Activated CD4-positive, CD25-positive, alpha-beta regulatory T cell treated with anti-CD3 and anti-CD28 coated beads, Interleukin-2, amount 50 U/mL, for 24 hours (primary cell): ENCODE measurements around the gene ART1.
A peak's percentile ranks its signal among the peaks of the same experiment; 100 is the strongest.
"Not testable (repeated sequence)": the region's sequence is repeated elsewhere in the genome, so short reads cannot be mapped to it uniquely, and the experiment has no call there.

ENCODE experiments used
- ATAC-seq, 2 donors: fragments of 150-1000 bp; cut with Tn5 transposase; one replicate each; pipeline ENCODE4 v1.10.0; 2021; ENCODE audit warnings: mild to moderate bottlenecking in 1 of 2, moderate library complexity in 1 of 2

ART1 gene

GRCh38 chr11:3644817-3645235 is at the start of gene ART1:
Gene ART1, plus strand, starts transcription at chr11:3645128. Its CDS starts 14,086 bp downstream, at chr11:3659214.
- no peak for ATAC-seq

- not testable (repeated sequence) for ATAC-seq
Measured at GRCh38 chr11:3597743-3598142, 47.2 kb upstream of the ART1 start.

- not testable (repeated sequence) for ATAC-seq
Measured at GRCh38 chr11:3600201-3600600, 44.7 kb upstream of the ART1 start.

GRCh38 chr11:3604167-3604566 is 40.8 kb upstream of the ART1 start:
- no peak for ATAC-seq

GRCh38 chr11:3605283-3605662 is 39.7 kb upstream of the ART1 start:
- ATAC-seq, result no peak

- ATAC-seq, result no peak
Measured at GRCh38 chr11:3605771-3606203, 39.1 kb upstream of the ART1 start.

- no peak for ATAC-seq
Measured at GRCh38 chr11:3609416-3610265, 35.3 kb upstream of the ART1 start.

GRCh38 chr11:3610846-3611245 is 34.1 kb upstream of the ART1 start:
- no peak for ATAC-seq

- no peak for ATAC-seq
Measured at GRCh38 chr11:3611976-3612678, 32.8 kb upstream of the ART1 start.

GRCh38 chr11:3613998-3614741 is 30.8 kb upstream of the ART1 start:
- no peak for ATAC-seq

GRCh38 chr11:3614742-3615171 is 30.2 kb upstream of the ART1 start:
- peak; percentile 93 to 98 for ATAC-seq

GRCh38 chr11:3615998-3616397 is 28.9 kb upstream of the ART1 start:
- ATAC-seq, result no peak

GRCh38 chr11:3616721-3617460 is 28.0 kb upstream of the ART1 start:
- ATAC-seq, result no peak

GRCh38 chr11:3617990-3618389 is 26.9 kb upstream of the ART1 start:
- ATAC-seq, result no peak

GRCh38 chr11:3622521-3622920 is 22.4 kb upstream of the ART1 start:
- ATAC-seq, result no peak

- no peak for ATAC-seq
Measured at GRCh38 chr11:3623121-3623520, 21.8 kb upstream of the ART1 start.

- ATAC-seq, result no peak
Measured at GRCh38 chr11:3623767-3624458, 21.0 kb upstream of the ART1 start.

GRCh38 chr11:3626250-3626960 is 18.5 kb upstream of the ART1 start:
- ATAC-seq, result no peak

- ATAC-seq, result no peak
Measured at GRCh38 chr11:3627291-3627690, 17.6 kb upstream of the ART1 start.

GRCh38 chr11:3631331-3631730 is 13.6 kb upstream of the ART1 start:
- peak in 1 of 2 donors; percentile 48 for ATAC-seq

GRCh38 chr11:3632070-3632660 is 12.8 kb upstream of the ART1 start:
- ATAC-seq, result no peak
